HT-29 (cell line): Measurements from ENCODE around the gene TMEM154. TPM values are rescaled to one million over a fixed set of nuclear protein-coding genes. Genes with fewer than 3 reads are reported as not detected.
A peak's percentile ranks its signal among the peaks of the same experiment; 100 is the strongest.
"Not testable (repeated sequence)": the region's sequence is repeated elsewhere in the genome, so short reads cannot be mapped to it uniquely, and the experiment has no call there.

ENCODE experiments used
- DNase-seq: peaks from one replicate; pipeline ENCODE4 v3.0.0-alpha.2; 2015; ENCODE audit warnings: low spot score
- total RNA-seq: library from RNA; depleted of rRNA; stranded (reverse); fragments of >200 nt; shearing (Covaris generic); gene quantifications from 2 replicates; pipeline ENCODE4 v1.2.3, GENCODE V29; 2014

Gene TMEM154
- total RNA-seq, 1 experiment from 2014 or later = 0.56 TPM

DNA sequence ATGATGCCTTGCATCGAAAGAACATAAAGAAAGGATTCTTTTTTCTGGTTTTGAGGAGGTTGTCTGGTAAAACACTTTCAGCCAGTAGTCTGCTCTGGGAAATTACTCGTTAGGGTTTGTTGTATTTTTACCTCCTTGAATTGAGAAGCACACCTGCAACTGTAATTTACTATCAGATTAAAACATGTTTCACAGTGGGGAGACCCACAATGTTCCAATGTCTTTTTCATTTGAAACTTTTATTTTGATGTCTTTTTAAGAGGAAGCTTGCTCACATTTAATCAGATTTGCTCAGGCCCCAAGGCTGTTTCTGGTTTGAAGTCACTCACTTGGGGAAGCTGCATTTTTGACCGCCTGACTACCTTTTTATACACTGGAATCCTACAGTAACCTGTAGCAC, 12.0 kb downstream of the TMEM154 start:
- DNase-seq = no peak

DNA sequence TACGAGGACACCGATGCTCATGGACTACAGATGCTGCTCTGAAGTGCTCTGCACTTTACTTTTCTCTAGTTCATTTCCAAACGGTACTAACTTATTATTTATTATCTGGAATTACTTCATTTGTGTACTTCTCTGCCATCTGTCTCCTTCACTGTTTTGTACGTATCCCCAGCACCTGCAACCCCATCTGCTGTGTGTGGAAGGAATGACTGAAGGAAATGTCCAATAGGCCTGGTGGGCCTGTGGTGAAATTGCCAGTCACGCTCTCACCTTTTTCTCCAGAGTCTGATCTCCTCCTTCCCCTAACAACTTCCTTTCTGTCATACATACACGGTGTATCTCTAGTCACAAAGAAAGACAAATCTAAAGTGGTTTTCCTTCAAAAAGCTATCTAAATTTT, 12.9 kb downstream of the TMEM154 start:
- no peak for DNase-seq

DNA sequence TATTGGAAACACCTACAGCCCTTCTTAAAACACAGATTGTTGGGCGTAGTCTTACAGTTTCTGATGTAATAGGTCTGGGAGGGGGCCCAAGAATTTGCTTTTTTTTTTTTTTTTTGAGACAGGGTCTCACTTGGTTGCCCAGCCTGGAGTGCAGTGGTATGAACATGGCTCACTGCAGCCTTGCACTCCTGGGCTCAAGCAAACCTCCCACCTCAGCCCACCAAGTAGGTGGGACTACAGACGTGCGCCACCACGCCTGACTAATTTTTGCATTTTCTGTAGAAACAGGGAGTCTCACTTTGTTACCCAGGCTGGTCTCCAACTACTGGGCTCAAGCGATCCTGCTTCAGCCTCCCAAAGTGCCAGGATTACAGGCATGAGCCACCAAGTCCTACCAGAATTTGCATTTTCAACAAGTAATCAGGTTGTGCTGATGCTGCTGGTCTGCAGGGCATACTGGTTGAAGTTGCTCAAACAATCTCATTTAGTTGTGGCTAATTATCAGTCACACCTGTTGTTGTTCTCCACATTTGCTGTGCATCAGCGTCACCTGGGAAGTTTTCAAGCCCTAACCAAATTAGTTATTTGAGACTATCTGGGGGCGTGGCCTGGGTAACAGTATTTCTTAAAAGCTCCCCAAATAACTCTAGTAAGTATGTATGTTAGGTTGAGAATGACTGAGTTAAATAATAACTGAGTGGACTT, 14.0 kb downstream of the TMEM154 start:
- DNase-seq = no peak

DNA sequence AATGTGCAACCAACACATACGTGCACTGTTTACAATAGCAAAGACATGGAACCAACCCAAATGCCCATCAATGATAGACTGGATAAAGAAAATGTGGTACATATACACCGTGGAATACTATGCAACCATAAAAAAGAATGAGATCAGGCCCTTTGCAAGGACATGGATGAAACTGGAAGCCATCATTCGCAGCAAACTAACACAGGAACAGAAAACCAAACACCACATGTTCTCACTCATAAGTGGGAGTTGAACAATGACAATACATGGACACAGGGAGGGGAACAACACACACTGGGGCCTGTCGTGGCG, 15.8 kb downstream of the TMEM154 start:
- not testable (repeated sequence) for DNase-seq

DNA sequence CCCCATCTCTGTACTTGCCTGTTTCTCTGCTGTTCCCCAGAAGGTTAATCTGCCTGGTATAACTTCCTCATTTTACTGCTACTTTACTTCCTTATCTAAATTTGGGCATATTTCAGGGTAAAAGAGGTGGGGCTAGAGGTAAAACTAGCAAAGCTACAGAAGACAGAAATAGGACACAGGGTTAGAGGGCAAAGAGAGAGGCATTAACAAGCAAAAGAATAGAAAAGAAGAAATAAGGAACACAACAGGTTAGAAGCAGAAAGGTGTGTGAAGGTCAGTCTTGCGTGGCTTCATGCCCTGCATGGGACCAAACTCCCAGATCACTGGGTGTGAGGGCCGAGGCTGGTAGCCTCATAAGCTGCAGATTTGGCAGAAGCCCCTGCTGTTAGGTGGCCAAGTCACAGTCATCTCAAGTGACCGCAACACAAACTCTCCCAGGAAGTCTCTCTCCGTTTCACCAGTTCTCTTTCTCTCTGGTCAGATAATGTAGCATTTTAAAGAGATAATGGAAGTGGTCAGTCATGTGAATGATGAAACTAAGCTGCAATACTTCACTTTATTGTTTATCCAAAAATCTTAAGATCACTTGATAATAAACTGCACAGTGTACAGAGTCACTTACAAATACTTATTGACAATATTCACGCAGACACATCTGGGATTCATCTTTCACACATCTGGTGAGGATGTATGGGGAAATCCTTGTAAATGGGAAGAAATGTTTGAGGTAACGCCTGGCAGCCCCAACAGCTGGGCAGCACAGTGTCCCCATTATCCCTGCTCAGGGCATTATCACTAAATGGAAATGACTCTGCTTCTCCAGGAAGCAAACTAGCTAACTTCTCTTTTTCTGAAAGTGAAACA, 16.4 kb downstream of the TMEM154 start:
- DNase-seq = no peak

GRCh38 chr4:152661649-152662048, 18.1 kb downstream of the TMEM154 start:
- DNase-seq = no peak

- no peak for DNase-seq
Observed at GRCh38 chr4:152660526-152660925, 19.3 kb downstream of the TMEM154 start.

- DNase-seq = no peak
Observed at GRCh38 chr4:152659806-152660205, 20.0 kb downstream of the TMEM154 start.

DNA sequence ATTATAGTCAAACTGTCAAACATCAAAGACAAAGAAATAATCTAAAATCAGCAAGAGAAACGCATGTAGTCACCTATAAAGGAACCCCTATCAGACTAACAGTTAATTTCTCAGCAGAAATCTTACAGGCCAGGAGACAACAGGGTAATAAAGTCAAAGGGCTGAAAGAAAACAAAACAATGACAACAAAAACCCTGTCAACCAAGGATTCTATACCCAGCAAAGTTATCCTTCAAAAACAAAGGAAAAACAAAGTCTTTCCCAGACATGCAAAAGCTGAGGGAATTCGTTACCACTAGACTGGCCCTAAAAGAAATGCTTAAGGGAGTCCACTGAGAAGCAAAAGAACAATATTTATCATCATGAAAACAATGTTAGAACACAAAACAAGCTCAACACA, 22.1 kb downstream of the TMEM154 start:
- DNase-seq = no peak

DNA sequence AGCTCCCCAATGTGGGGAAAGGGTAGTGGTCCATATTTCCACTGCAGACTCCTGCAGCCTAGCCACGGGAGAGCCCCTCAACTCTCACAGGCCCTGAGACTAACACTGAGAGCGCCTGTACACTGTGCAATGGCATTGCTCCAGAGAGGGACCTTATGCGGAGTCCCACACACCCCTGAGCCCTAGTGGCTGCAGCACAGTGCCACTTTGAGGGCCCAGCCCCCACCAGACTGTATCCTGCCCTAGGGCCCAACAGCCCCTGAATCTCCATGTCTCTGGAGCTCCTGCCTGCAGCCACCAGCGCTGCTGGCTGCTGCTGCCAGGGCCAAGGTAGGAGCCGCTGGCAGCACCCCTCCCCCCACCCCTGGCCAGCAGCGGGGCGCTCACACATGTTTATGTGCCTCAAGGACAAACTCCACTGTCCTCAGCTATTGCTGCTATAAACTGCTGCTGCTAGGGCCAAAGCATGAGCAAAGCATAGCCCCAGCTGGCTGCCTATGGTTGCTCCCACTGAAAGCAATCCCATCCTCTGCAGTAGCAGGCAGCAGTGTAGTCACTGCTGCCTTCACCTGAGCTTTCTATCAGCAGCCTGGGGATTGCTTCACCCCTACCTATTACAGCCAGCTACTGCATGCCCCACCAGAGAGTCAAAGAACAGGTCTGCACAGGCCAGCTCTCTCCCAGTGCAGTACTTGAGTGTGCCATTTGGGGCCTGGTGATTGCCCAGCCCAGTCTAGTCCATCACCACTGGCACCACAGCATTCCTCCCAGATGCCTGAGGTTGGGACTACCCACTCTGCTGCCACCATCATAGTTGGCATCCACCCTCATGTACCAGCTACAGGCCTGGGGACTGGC, 24.3 kb downstream of the TMEM154 start:
- no peak for DNase-seq

DNA sequence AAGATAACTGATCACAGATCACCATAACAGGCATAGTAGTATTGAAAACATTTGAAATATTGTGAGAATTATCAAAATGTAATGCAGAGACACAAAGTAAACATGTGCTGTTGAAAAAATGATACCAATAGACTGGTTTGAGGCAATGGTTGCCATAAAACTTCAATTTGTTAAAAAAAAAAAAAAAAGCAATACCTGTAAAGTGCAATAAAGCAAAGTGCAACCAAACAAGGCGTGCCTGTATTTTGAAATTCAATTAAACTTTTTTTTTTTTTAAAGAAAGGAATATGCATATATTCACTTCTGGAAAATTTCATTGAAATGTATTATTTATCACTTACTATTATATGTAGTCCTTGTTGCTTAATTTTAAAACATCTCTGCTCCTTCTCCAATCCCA, 27.7 kb downstream of the TMEM154 start:
- no peak for DNase-seq

- no peak for DNase-seq
Observed at GRCh38 chr4:152651473-152652060, 28.2 kb downstream of the TMEM154 start.

DNA sequence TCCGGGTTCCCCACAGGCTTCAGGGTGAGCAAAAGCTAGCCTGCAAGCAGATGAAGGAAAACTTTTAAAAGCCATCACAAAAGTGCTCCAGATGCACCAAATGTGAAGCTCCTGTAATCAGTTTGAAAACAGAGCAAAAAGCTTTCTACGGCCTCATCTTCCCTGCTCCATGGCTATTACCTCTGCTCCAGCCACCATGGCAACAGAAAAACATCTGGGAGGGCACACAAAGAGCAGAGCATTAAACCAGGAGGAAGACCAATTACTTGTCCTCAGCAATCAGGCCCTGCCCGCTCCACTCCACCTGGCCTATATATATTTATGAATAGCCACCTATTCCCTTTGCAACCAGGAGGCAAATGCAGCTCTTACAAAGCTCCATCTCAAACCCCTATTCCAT, 33.6 kb downstream of the TMEM154 start:
- DNase-seq = no peak

GRCh38 chr4:152644130-152644529, 35.7 kb downstream of the TMEM154 start:
- DNase-seq = no peak

DNA sequence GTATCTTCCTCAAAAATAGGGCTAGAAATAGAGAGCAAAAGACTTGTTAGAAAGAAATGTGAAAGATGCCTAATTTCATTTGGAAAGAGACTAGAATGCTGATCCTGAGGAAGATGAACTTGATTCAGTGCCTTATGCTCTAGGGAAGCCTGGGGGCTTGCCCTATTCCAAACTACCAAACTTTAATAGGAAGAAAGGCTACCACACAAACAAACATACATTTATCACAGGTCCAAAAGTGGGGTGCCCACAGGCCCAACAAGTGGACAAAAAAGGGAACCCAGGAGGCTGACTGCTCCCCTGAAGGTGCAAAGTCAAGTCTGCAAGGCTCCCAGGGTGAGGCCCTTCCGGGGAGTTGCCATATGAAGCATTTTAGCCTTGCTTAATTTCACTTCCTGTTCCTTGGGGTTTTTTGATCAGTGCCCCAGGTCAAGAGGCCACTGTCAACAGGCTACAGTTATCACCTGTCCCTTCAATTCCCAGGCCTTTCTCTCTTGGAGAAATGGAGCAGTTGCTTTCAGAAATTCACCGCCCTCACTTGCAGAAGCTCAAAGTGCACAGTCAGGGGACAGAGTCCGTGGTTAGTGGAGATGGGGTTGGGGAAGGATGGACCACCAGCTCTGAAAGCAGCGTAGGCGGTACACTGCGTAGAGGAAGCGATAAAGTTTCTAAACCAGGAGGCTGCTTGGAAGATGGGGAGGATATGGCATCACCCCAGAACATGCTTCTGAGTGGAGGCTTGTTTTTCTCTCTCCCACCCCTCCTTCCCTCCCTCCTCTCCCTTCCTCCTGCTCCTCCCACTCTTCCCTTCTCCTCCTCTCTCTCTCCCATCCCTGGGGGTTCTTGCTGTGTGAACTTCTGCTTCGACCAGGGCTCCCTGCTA, 36.4 kb downstream of the TMEM154 start:
- DNase-seq = no peak

- peak; percentile 60 for DNase-seq
Observed at GRCh38 chr4:152640058-152640921, 39.5 kb downstream of the TMEM154 start.

DNA sequence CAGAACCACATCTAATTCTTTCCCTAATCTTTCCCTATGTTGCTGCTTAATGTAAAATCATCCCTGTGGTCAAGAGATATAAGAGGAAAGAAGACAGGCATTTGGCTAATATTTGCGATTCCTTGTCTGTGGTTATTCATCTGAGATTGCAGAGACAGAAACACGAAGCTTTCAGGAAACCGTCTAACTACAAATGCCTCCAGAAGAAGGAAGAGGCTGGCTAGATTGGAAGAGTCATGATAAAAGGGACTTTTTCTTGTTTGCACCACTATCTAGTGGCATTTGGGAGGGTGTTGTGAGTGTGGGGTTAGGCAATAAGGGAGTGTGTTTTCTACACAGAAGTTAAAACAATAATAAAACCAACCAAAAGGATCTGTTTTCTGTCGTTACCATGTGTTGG, 43.9 kb downstream of the TMEM154 start:
- DNase-seq = no peak

- DNase-seq = no peak
Observed at GRCh38 chr4:152634110-152634760, 45.6 kb downstream of the TMEM154 start.

DNA sequence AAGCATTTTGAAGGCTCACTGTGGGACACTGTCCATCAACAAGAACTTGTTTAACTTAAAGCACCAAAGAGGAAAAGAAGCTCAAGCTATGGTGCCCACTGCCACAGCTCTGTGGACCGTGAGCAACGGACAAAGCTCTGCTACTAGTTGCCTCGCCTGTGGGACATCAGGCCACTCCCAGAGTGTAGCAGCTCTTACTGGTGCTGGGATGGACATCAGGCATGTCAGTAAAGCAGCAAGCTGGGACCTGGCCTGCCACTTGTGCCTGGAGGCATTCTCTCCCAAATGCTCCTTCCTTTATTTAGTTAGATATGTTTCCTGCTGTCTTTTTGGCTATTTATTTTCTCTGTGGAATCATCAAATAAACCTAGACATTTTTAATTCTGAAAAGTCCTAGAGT, 46.7 kb downstream of the TMEM154 start:
- DNase-seq = no peak
